Peyer's patch (tissue), 4 donors: ENCODE measurements around the gene TBX5.

ENCODE experiments used
- POLR2A ChIP-seq, 2 donors: fragments of 450-650 bp; IDR thresholded peaks; one replicate each; pipeline ENCODE4 v1.5.1; 2017; ENCODE audit warnings: antibody characterized with exemption in 2 of 2, mild to moderate bottlenecking in 2 of 2, moderate library complexity in 2 of 2
- TF ChIP-seq, protein P1 (sequence below), 6 experiments: fragments of 450-650 bp in 4 of 6; fragments of 200-600 bp in 2 of 6; sonication (generic) in 1 of 6; IDR thresholded peaks; one replicate each; pipeline ENCODE4 v1.5.1; 2017 to 2019; ENCODE audit warnings: antibody characterized with exemption in 6 of 6, mild to moderate bottlenecking in 3 of 6, moderate library complexity in 1 of 6

DNA sequence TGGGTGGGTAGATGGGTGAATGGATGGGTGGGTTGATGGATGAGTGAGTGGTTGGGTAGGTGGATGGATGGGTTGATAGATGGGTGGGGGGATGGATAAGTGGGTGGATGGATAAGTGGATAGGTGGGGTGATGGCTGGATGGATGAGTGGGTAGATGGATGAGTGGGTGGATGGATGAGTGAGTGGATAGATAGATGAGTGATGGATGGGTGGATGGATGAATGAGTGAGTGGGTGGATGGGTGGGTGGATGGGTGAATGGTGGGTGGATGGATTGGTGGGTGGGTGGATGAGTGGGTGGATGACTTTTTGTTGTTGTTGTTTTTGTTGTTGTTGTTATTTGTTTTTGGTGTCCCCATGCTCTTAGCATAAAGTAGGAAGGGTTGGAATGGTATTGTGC, 45.5 kb downstream of the TBX5 start:
- TF ChIP-seq, protein P1, sequence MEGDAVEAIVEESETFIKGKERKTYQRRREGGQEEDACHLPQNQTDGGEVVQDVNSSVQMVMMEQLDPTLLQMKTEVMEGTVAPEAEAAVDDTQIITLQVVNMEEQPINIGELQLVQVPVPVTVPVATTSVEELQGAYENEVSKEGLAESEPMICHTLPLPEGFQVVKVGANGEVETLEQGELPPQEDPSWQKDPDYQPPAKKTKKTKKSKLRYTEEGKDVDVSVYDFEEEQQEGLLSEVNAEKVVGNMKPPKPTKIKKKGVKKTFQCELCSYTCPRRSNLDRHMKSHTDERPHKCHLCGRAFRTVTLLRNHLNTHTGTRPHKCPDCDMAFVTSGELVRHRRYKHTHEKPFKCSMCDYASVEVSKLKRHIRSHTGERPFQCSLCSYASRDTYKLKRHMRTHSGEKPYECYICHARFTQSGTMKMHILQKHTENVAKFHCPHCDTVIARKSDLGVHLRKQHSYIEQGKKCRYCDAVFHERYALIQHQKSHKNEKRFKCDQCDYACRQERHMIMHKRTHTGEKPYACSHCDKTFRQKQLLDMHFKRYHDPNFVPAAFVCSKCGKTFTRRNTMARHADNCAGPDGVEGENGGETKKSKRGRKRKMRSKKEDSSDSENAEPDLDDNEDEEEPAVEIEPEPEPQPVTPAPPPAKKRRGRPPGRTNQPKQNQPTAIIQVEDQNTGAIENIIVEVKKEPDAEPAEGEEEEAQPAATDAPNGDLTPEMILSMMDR (IDR thresholded peaks at IDR 0.05), result no peak
- no peak for TF ChIP-seq POLR2A (IDR thresholded peaks at IDR 0.05)
